ENCODE measurements around the gene S100A1. TPM values are rescaled to one million over a fixed set of nuclear protein-coding genes. Genes with fewer than 3 reads are reported as not detected.
"Not testable (repeated sequence)": the region's sequence is repeated elsewhere in the genome, so short reads cannot be mapped to it uniquely, and the experiment has no call there.

The S100A1 gene
- total RNA-seq, 4 donors from 2014 or later, result 3.7 to 4.4 TPM; not detected in 2

DNA sequence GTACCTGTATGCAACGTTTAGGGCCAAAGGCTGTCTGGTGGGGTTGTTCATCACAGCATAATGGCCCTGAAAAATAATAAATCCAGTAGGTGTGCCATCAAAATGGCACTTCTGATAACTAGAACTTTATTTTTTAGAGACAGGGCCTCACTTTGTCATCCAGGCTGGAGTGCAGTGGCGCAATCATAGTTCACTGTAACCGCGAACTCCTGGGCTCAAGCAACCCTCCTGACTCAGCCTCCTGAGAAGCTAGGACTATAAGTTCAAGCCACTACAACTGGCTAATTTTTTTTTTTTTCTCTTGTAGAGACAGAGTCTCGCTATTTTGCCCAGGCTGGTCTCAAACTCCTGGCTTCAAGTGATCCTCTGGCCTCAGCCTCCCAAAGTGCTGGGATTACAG is 35.0 kb downstream of the S100A1 start:
- TF ChIP-seq, protein P1, sequence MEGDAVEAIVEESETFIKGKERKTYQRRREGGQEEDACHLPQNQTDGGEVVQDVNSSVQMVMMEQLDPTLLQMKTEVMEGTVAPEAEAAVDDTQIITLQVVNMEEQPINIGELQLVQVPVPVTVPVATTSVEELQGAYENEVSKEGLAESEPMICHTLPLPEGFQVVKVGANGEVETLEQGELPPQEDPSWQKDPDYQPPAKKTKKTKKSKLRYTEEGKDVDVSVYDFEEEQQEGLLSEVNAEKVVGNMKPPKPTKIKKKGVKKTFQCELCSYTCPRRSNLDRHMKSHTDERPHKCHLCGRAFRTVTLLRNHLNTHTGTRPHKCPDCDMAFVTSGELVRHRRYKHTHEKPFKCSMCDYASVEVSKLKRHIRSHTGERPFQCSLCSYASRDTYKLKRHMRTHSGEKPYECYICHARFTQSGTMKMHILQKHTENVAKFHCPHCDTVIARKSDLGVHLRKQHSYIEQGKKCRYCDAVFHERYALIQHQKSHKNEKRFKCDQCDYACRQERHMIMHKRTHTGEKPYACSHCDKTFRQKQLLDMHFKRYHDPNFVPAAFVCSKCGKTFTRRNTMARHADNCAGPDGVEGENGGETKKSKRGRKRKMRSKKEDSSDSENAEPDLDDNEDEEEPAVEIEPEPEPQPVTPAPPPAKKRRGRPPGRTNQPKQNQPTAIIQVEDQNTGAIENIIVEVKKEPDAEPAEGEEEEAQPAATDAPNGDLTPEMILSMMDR (IDR thresholded peaks at IDR 0.05), result no peak
- TF ChIP-seq POLR2AphosphoS5 (IDR thresholded peaks at IDR 0.05), result no peak
- no peak for TF ChIP-seq POLR2A (IDR thresholded peaks at IDR 0.05)
- TF ChIP-seq EP300 (IDR thresholded peaks at IDR 0.05; ENCODE audit: low read depth), result no peak
- intact Hi-C loops (cut with DNase I; ENCODE audit: low total_unique reads) (no loop called here), in situ Hi-C loops (cut with MboI; ENCODE audit: low pct_ligation_motif_present in 1 of 4, low pct_unique_long_range_greater_than_20kb in 1 of 4, low sequenced_read_pairs in 3 of 4) (loop anchor here in 3 of 4 donors (10.0 to 25.0 kb wide), 3 partner anchors 88 to 324 kb away; partner anchors contain the start of genes CREB3L4 (in 1 of the 3), CRTC2 (in 1 of the 3), JTB (in 1 of the 3) and RAB13 (in 1 of the 3))
- 81% methylated on average over 5 of the region's 5 CpGs for whole genome bisulfite sequencing, 2 donors (ENCODE audit: low coverage in 1 of 2)
- Histone ChIP-seq H3K4me1 (peaks cover 0 to 14% (median 12%) of the 10 kb centered on the region in 4 donors), H3K4me3 (no peak overlapping the region), H3K36me3 (peaks cover 0 to 74% (median 39%) of the 10 kb centered on the region in 4 donors), H3K27ac (no peak overlapping the region), H3K27me3 (no peaks in the 10 kb centered on the region), H3K9me3 (no peaks in the 10 kb centered on the region)
- no peak for DNase-seq

DNA sequence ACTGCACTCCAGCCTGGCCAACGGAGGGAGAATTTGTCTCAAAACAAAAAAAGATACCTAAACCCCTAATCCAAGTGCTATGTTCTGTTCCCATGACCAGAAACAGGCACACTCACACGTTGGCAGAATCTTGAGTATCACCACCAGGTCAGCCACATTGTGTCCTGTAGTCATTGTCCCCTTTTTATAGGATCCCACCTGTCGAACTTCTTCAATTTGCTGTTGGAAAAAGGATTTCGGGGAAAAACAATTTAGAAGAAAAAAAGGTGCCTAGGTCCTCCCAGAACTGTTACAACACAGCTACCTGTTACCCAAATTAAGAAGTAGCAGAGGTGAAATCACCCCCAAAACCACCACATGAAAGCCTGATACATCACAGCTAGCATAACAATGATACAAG is 39.2 kb downstream of the S100A1 start:
- H3K27me3 ChIP-seq, result no peaks in the 10 kb centered on the region
- no peak overlapping the region for H3K4me3 ChIP-seq
- peaks cover 9 to 33% (median 17%) of the 10 kb centered on the region in 4 donors for H3K4me1 ChIP-seq
- 89 to 92% methylated on average over 2 to 4 of the region's 4 CpGs for WGBS, 2 donors (ENCODE audit: low coverage in 1 of 2)
- TF ChIP-seq, protein P1 (IDR thresholded peaks at IDR 0.05), result no peak
- no peak for TF ChIP-seq POLR2A (IDR thresholded peaks at IDR 0.05)
- no peak for TF ChIP-seq POLR2AphosphoS5 (IDR thresholded peaks at IDR 0.05)
- no peak for TF ChIP-seq EP300 (IDR thresholded peaks at IDR 0.05; ENCODE audit: low read depth)
- peak overlapping the region in 1 of 4 donors; percentile 10 for H3K27ac ChIP-seq
- no peak for DNase-seq
- in situ Hi-C loops (cut with MboI; ENCODE audit: low pct_ligation_motif_present in 1 of 4, low pct_unique_long_range_greater_than_20kb in 1 of 4, low sequenced_read_pairs in 3 of 4) (loop anchor here in 3 of 4 donors (10.0 to 25.0 kb wide), 3 partner anchors 93 to 320 kb away; partner anchors contain the start of genes CREB3L4 (in 1 of the 3), CRTC2 (in 1 of the 3), JTB (in 1 of the 3) and RAB13 (in 1 of the 3)), intact Hi-C loops (cut with DNase I; ENCODE audit: low total_unique reads) (no loop called here)
- H3K36me3 ChIP-seq, result peaks cover 0 to 63% (median 34%) of the 10 kb centered on the region in 4 donors
- H3K9me3 ChIP-seq, result no peaks in the 10 kb centered on the region

DNA sequence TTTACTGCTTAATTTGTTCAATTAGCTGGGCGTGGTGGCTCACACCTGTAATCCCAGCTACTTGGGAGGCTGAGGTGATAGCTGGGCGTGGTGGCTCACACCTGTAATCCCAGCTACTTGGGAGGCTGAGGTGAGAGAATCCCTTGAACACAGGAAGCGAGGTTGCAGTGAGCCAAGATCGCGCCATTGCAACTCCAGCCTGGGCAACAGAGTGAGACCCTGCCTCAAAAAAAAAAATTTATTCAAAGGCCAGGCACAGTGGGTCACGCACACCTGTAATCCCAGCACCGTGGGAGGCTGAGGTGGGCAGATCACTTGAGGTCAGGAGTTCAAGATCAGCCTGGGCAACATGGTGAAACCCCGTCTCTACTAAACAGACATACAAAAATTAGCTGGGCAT is 40.4 kb downstream of the S100A1 start:
- 80 to 91% methylated on average over 1 to 8 of the region's 8 CpGs for whole genome bisulfite sequencing, 2 donors (ENCODE audit: low coverage in 1 of 2)
- intact Hi-C loops (cut with DNase I; ENCODE audit: low total_unique reads); H3K9me3 ChIP-seq; DNase-seq; H3K27me3 ChIP-seq; H3K4me3 ChIP-seq: not testable (repeated sequence)
- in situ Hi-C loops (cut with MboI; ENCODE audit: low pct_ligation_motif_present in 1 of 4, low pct_unique_long_range_greater_than_20kb in 1 of 4, low sequenced_read_pairs in 3 of 4), result loop anchor here in 3 of 4 donors (10.0 to 25.0 kb wide), 3 partner anchors 94 to 319 kb away; partner anchors contain the start of genes CREB3L4 (in 1 of the 3), CRTC2 (in 1 of the 3), JTB (in 1 of the 3) and RAB13 (in 1 of the 3)
- peak overlapping the region in 1 of 4 donors; percentile 13 for H3K27ac ChIP-seq
- H3K4me1 ChIP-seq, result peaks cover 9 to 33% (median 17%) of the 10 kb centered on the region in 4 donors
- peaks cover 0 to 51% (median 29%) of the 10 kb centered on the region in 4 donors for H3K36me3 ChIP-seq

DNA sequence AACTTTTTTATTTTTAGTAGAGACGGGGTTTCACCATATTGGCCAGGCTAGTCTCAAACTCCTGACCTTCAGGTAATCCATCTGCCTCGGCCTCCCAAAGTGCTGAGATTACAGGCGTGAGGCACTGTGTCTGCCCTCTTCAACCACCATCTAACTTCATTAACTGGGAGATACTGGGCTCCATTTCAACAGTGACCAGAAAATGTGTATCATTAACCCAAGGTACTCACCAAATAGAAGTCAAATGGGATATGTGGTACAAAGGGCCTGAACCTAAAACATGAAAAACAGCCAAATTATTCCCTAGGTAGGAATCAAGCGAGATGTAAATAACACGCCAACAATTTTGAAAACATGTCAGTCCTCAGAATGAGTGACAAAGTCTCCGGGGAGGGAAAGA is 41.4 kb downstream of the S100A1 start:
- in situ Hi-C loops (cut with MboI; ENCODE audit: low pct_ligation_motif_present in 1 of 4, low pct_unique_long_range_greater_than_20kb in 1 of 4, low sequenced_read_pairs in 3 of 4) (loop anchor here in 3 of 4 donors (10.0 to 25.0 kb wide), 6 partner anchors 75 to 318 kb away; partner anchors contain the start of genes RAB13 (in 2 of the 3), CREB3L4 (in 1 of the 3), CRTC2 (in 1 of the 3) and JTB (in 1 of the 3)), intact Hi-C loops (cut with DNase I; ENCODE audit: low total_unique reads) (loop anchor here (10.0 kb wide), 1 partner anchor 315 kb away; the partner anchor contains the start of gene RAB13)
- Histone ChIP-seq H3K4me1 (peaks cover 9 to 33% (median 17%) of the 10 kb centered on the region in 4 donors), H3K27ac (peak overlapping the region in 3 of 4 donors; percentile 86 to 91 (median 88)), H3K9me3 (no peaks in the 10 kb centered on the region), H3K4me3 (peak overlapping the region in 2 of 4 donors; percentile 76 to 80), H3K27me3 (no peaks in the 10 kb centered on the region), H3K36me3 (peaks cover 0 to 42% (median 21%) of the 10 kb centered on the region in 4 donors)
- TF ChIP-seq POLR2AphosphoS5 (IDR thresholded peaks at IDR 0.05) (no peak), EP300 (IDR thresholded peaks at IDR 0.05; ENCODE audit: low read depth) (no peak), POLR2A (IDR thresholded peaks at IDR 0.05) (no peak)
- TF ChIP-seq, protein P1 (IDR thresholded peaks at IDR 0.05), result no peak
- WGBS, 2 donors (ENCODE audit: low coverage in 1 of 2), result 80 to 81% methylated on average over 6 of the region's 6 CpGs
- DNase-seq, result no peak
